K562 treated with DMSO at 1 percent for 48 hours (cell line): ENCODE results near the gene USP17L11. TPM values are rescaled to one million over a fixed set of nuclear protein-coding genes. Genes with fewer than 3 reads are reported as not detected.

Source experiments
- total RNA-seq: library from RNA; unstranded; fragments of 300-600 nt; gene quantifications from 2 replicates; pipeline ENCODE4 v1.2.3, GENCODE V29; 2022; ENCODE audit warnings: low replicate concordance; ENCODE audit errors: extremely low read depth

USP17L11 gene
- total RNA-seq, result not detected in 2 replicates

GRCh38 chr4:9215105-9215504 lies at the start of gene USP17L11:
TSS of gene USP17L11 (plus strand) at chr4:9215405. CDS start at chr4:9215405, 0 bp downstream.

GRCh38 chr4:9169791-9170459 lies 45.3 kb upstream of the USP17L11 start, which contains the start of gene FAM90A26:
TSS of gene FAM90A26 (plus strand) at chr4:9170409. CDS start at chr4:9173173, 2,764 bp downstream.

GRCh38 chr4:9210357-9210756 lies 4.8 kb upstream of the USP17L11 start, which contains the start of gene USP17L10:
TSS of gene USP17L10 (plus strand) at chr4:9210657. CDS start at chr4:9210657, 0 bp downstream.

GRCh38 chr4:9219852-9220251 lies 4.6 kb downstream of the USP17L11 start, which contains the start of gene USP17L12:
TSS of gene USP17L12 (plus strand) at chr4:9220152. CDS start at chr4:9220152, 0 bp downstream.

GRCh38 chr4:9224596-9224995 lies 9.4 kb downstream of the USP17L11 start, which contains the start of gene USP17L13:
TSS of gene USP17L13 (plus strand) at chr4:9224896. CDS start at chr4:9224896, 0 bp downstream.

GRCh38 chr4:9234085-9234484 lies 18.9 kb downstream of the USP17L11 start, which contains the start of gene USP17L15:
TSS of gene USP17L15 (plus strand) at chr4:9234385. CDS start at chr4:9234385, 0 bp downstream.

GRCh38 chr4:9243579-9243978 lies 28.4 kb downstream of the USP17L11 start, which contains the start of gene USP17L17:
TSS of gene USP17L17 (plus strand) at chr4:9243879. CDS start at chr4:9243879, 0 bp downstream.

GRCh38 chr4:9247953-9248680 lies 32.9 kb downstream of the USP17L11 start, which contains the start of gene USP17L18:
TSS of gene USP17L18 (plus strand) at chr4:9248630. CDS start at chr4:9248630, 0 bp downstream.

GRCh38 chr4:9253078-9253477 lies 37.9 kb downstream of the USP17L11 start, which contains the start of gene USP17L19:
TSS of gene USP17L19 (plus strand) at chr4:9253378. CDS start at chr4:9253378, 0 bp downstream.

GRCh38 chr4:9257824-9258223 lies 42.6 kb downstream of the USP17L11 start, which contains the start of gene USP17L20:
TSS of gene USP17L20 (plus strand) at chr4:9258124. CDS start at chr4:9258124, 0 bp downstream.

GRCh38 chr4:9262572-9262971 lies 47.4 kb downstream of the USP17L11 start, which contains the start of gene USP17L21:
TSS of gene USP17L21 (plus strand) at chr4:9262872. CDS start at chr4:9262872, 0 bp downstream.

Other genes with a start within 250 kb of the USP17L11 start
- not detected in 2 replicates for gene FAM90A26, start 45.0 kb upstream of the USP17L11 start, total RNA-seq
- not detected in 2 replicates for gene USP17L10, start 4.7 kb upstream of the USP17L11 start, total RNA-seq
- gene USP17L12, start 4.7 kb downstream of the USP17L11 start, total RNA-seq, result not detected in 2 replicates
- not detected in 2 replicates for gene USP17L13, start 9.5 kb downstream of the USP17L11 start, total RNA-seq
- not detected in 2 replicates for gene USP17L15, start 19.0 kb downstream of the USP17L11 start, total RNA-seq
- gene USP17L17, start 28.5 kb downstream of the USP17L11 start, total RNA-seq, result not detected in 2 replicates
- gene USP17L18, start 33.2 kb downstream of the USP17L11 start, total RNA-seq, result not detected in 2 replicates
- gene USP17L19, start 38.0 kb downstream of the USP17L11 start, total RNA-seq, result not detected in 2 replicates
- not detected in 2 replicates for gene USP17L20, start 42.7 kb downstream of the USP17L11 start, total RNA-seq
- not detected in 2 replicates for gene USP17L21, start 47.5 kb downstream of the USP17L11 start, total RNA-seq
- not detected in 2 replicates for gene USP17L22, start 52.2 kb downstream of the USP17L11 start, total RNA-seq
- not detected in 2 replicates for gene USP17L24, start 109.8 kb downstream of the USP17L11 start, total RNA-seq
- gene USP17L25, start 114.5 kb downstream of the USP17L11 start, total RNA-seq, result not detected in 2 replicates
- not detected in 2 replicates for gene USP17L26, start 119.3 kb downstream of the USP17L11 start, total RNA-seq
- gene USP17L5, start 124.0 kb downstream of the USP17L11 start, total RNA-seq, result not detected in 2 replicates
- not detected in 2 replicates for gene USP17L27, start 128.7 kb downstream of the USP17L11 start, total RNA-seq
- gene USP17L28, start 133.5 kb downstream of the USP17L11 start, total RNA-seq, result not detected in 2 replicates
- not detected in 2 replicates for gene USP17L29, start 138.2 kb downstream of the USP17L11 start, total RNA-seq
- not detected in 2 replicates for gene USP17L30, start 147.7 kb downstream of the USP17L11 start, total RNA-seq
- gene DEFB131A, start 229.0 kb downstream of the USP17L11 start, total RNA-seq, result not detected in 2 replicates